Spinal cord (tissue), 10 donors: ENCODE results near the gene ARL6IP4. TPM values are rescaled to one million over a fixed set of nuclear protein-coding genes. Genes with fewer than 3 reads are reported as not detected.

ENCODE experiments used
- DNase-seq, 6 donors: peaks; one replicate each; pipeline versions ENCODE4 v3.0.0 to v3.0.0-alpha.2; 2013 to 2015; ENCODE audit warnings: low spot score in 6 of 6, low read depth in 4 of 6
- H3K27ac ChIP-seq: one replicate; pipeline ENCODE4 v1.5.1; 2013; ENCODE audit warnings: low read depth, low read length, control low read depth
- H3K27me3 ChIP-seq: one replicate; pipeline ENCODE4 v1.6.1; 2013; ENCODE audit warnings: low read length; ENCODE audit not compliant: control insufficient read depth, insufficient read depth
- H3K36me3 ChIP-seq: one replicate; pipeline ENCODE4 v1.6.1; 2013; ENCODE audit warnings: low read length; ENCODE audit not compliant: control insufficient read depth, insufficient read depth
- H3K4me1 ChIP-seq: one replicate; pipeline ENCODE4 v1.6.1; 2013; ENCODE audit warnings: low read length; ENCODE audit not compliant: control insufficient read depth, insufficient read depth
- H3K4me3 ChIP-seq: one replicate; pipeline ENCODE4 v1.5.1; 2013; ENCODE audit warnings: low read depth, low read length, control low read depth
- H3K9me3 ChIP-seq: one replicate; pipeline ENCODE4 v1.6.1; 2013; ENCODE audit warnings: low read length; ENCODE audit not compliant: control insufficient read depth, insufficient read depth
- WGBS: methylation state at CpG from one replicate; pipeline ENCODE4 v1.1.5; 2013; ENCODE audit warnings: missing lambda C conversion rate; ENCODE audit not compliant: insufficient coverage; 5-methylcytosine and 5-hydroxymethylcytosine counted together
- polyA plus RNA-seq, 2 donors: library from polyadenylated mRNA; unstranded; fragments of 120-200 nt; gene quantifications; one replicate each; pipeline ENCODE4 v1.2.1, GENCODE V29; 2013; ENCODE audit not compliant: insufficient read length in 2 of 2
- total RNA-seq, 2 donors: library from RNA; depleted of rRNA in 1 of 2; stranded (reverse); fragments of 120-200 nt in 1 of 2; fragments of >200 nt in 1 of 2; gene quantifications; one replicate each; pipeline versions ENCODE4 v1.2.3 to v1.2.4, GENCODE V29; 2013 to 2014
- donor health status: healthy.

Gene ARL6IP4
- total and polyA plus RNA-seq, 4 donors: 44.3 to 207 (median 137) TPM

GRCh38 chr12:122944605-122945592, 35.6 kb upstream of the ARL6IP4 start:
- DNase-seq: peak in 5 of 6 donors; percentile 57 to 92 (median 73)
- peaks cover 59% of the 10 kb centered on the region for H3K36me3 ChIP-seq
- 43% methylated on average over 10 of the region's 14 CpGs for WGBS
- H3K27ac ChIP-seq: peak overlapping the region; percentile 49
- peaks cover 53% of the 10 kb centered on the region for H3K4me1 ChIP-seq
- H3K9me3 ChIP-seq: no peaks in the 10 kb centered on the region
- no peaks in the 10 kb centered on the region for H3K27me3 ChIP-seq
- H3K4me3 ChIP-seq: no peak overlapping the region

- WGBS: 82% methylated on average over 6 of the region's 10 CpGs
- no peak overlapping the region for H3K4me3 ChIP-seq
- H3K27ac ChIP-seq: no peak overlapping the region
- peaks cover 60% of the 10 kb centered on the region for H3K36me3 ChIP-seq
- no peaks in the 10 kb centered on the region for H3K9me3 ChIP-seq
- H3K27me3 ChIP-seq: no peaks in the 10 kb centered on the region
- peaks cover 62% of the 10 kb centered on the region for H3K4me1 ChIP-seq
- DNase-seq: no peak
Measured at GRCh38 chr12:122946690-122947341, 33.7 kb upstream of the ARL6IP4 start.

- Histone ChIP-seq H3K36me3 (peaks cover 60% of the 10 kb centered on the region), H3K27ac (no peak overlapping the region), H3K4me1 (peaks cover 62% of the 10 kb centered on the region), H3K27me3 (no peaks in the 10 kb centered on the region), H3K4me3 (no peak overlapping the region), H3K9me3 (no peaks in the 10 kb centered on the region)
- 89% methylated on average over 12 of the region's 15 CpGs for WGBS
- DNase-seq: no peak
Measured at GRCh38 chr12:122947352-122947792, 33.1 kb upstream of the ARL6IP4 start.

- Histone ChIP-seq H3K27ac (no peak overlapping the region), H3K4me3 (no peak overlapping the region), H3K9me3 (no peaks in the 10 kb centered on the region), H3K36me3 (peaks cover 52% of the 10 kb centered on the region), H3K4me1 (peaks cover 53% of the 10 kb centered on the region), H3K27me3 (no peaks in the 10 kb centered on the region)
- no peak for DNase-seq
- WGBS: 96% methylated on average over 10 of the region's 14 CpGs
Measured at GRCh38 chr12:122948605-122949004, 31.9 kb upstream of the ARL6IP4 start.

- no peaks in the 10 kb centered on the region for H3K9me3 ChIP-seq
- WGBS: 84% methylated on average over 8 of the region's 8 CpGs
- peaks cover 48% of the 10 kb centered on the region for H3K36me3 ChIP-seq
- peaks cover 45% of the 10 kb centered on the region for H3K4me1 ChIP-seq
- no peak overlapping the region for H3K4me3 ChIP-seq
- H3K27me3 ChIP-seq: no peaks in the 10 kb centered on the region
- no peak for DNase-seq
- H3K27ac ChIP-seq: peak overlapping the region; percentile 25
Measured at GRCh38 chr12:122949405-122949804, 31.1 kb upstream of the ARL6IP4 start.

DNA sequence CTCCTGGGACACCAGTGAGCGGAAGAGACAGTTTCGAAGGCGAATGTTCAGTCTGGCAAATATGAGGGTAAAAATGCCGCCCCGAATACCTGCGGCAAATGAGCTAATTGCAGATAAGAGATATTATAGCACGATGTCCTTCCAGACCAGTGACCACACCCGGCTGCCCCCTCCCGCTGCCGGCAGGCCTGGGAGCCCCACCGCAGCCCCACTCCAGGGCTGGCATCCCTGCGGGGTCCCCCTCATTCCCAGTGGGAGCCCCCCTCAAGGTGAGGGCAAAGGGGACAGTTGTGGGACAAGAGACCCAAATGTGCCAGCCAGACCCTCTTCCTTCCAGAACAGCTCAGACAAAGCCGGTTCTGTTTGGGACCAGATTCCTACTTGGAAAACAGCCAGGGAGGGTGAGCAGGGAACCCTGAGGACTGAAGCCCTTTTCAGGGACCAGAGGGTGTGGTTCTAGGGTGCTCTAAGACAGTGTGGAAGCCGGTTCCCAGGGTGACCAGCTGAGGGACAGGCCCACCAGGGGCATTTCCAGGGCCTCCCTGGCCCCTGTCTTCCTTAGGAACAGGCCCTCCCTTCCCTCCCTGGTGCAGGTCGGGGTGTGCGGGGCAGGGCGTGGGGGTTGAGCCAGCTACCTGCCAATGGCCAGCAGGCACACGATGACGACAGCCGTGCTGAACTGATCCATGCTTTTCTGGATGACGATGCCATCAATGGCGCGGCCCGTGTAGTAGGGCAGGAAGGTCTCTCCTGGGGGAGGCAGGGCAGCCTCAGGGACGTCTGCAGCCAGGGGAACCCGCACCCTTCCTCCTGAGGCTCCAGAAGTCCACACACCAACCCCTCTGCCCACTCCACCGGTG, 30.4 kb upstream of the ARL6IP4 start:
- H3K4me3 ChIP-seq: no peak overlapping the region
- 75% methylated on average over 25 of the region's 27 CpGs for WGBS
- H3K27ac ChIP-seq: peak overlapping the region; percentile 25
- H3K9me3 ChIP-seq: no peaks in the 10 kb centered on the region
- H3K36me3 ChIP-seq: peaks cover 45% of the 10 kb centered on the region
- peaks cover 39% of the 10 kb centered on the region for H3K4me1 ChIP-seq
- DNase-seq: peak in 2 of 6 donors; percentile 45 to 61
- H3K27me3 ChIP-seq: no peaks in the 10 kb centered on the region

DNA sequence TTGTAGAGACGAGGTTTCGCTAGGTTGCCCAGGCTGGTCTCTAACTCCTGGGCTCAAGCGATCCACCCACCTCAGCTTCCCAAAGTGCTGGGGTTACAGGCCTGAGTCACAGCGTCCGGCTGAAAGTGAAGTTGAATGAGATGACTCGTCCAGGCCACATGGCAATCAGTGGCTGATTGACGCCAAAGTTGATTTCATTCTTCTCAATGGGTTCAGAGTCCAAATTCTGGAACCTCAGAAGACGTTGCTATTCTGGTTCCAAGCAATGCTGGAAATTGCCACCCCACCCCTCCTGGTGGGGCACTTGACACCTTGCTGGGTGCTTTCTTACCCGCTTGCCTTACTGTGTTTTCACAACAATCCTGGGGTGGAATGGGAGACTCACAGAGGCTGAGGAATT, 29.1 kb upstream of the ARL6IP4 start:
- no peak for DNase-seq
- H3K36me3 ChIP-seq: peaks cover 38% of the 10 kb centered on the region
- H3K4me3 ChIP-seq: no peak overlapping the region
- peaks cover 32% of the 10 kb centered on the region for H3K4me1 ChIP-seq
- no peaks in the 10 kb centered on the region for H3K27me3 ChIP-seq
- 90% methylated on average over 9 of the region's 9 CpGs for WGBS
- H3K9me3 ChIP-seq: no peaks in the 10 kb centered on the region
- H3K27ac ChIP-seq: no peak overlapping the region

- H3K4me1 ChIP-seq: peaks cover 24% of the 10 kb centered on the region
- peaks cover 32% of the 10 kb centered on the region for H3K36me3 ChIP-seq
- 76% methylated on average over 11 of the region's 12 CpGs for WGBS
- H3K9me3 ChIP-seq: no peaks in the 10 kb centered on the region
- no peak overlapping the region for H3K4me3 ChIP-seq
- no peak overlapping the region for H3K27ac ChIP-seq
- DNase-seq: peak in 3 of 6 donors; percentile 48 to 86 (median 83)
- H3K27me3 ChIP-seq: no peaks in the 10 kb centered on the region
Measured at GRCh38 chr12:122951979-122952892, 28.2 kb upstream of the ARL6IP4 start.
